Stimulated activated CD4-positive, alpha-beta T cell treated with anti-CD3 and anti-CD28 coated beads, Interleukin-1b, Interleukin-23, amount 100 ng/mL, for 4 hours (primary cell): ENCODE results near the gene CCDC24.

ENCODE experiments used
- DNase-seq, 2 donors: peaks; one replicate each; pipeline ENCODE4 v3.0.0-alpha.2; 2020; ENCODE audit warnings: low read depth in 2 of 2

CCDC24 gene

GRCh38 chr1:43980255-43981134, 10.9 kb upstream of the CCDC24 start:
- no peak for DNase-seq

DNA sequence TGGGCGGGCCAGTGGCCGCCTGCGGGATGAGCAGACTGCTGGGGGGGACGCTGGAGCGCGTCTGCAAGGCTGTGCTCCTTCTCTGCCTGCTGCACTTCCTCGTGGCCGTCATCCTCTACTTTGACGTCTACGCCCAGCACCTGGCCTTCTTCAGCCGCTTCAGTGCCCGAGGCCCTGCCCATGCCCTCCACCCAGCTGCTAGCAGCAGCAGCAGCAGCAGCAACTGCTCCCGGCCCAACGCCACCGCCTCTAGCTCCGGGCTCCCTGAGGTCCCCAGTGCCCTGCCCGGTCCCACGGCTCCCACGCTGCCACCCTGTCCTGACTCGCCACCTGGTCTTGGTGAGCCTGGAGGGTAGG, 10.3 kb upstream of the CCDC24 start:
- DNase-seq: no peak

- no peak for DNase-seq
Measured at GRCh38 chr1:43981636-43982035, 9.8 kb upstream of the CCDC24 start.

DNA sequence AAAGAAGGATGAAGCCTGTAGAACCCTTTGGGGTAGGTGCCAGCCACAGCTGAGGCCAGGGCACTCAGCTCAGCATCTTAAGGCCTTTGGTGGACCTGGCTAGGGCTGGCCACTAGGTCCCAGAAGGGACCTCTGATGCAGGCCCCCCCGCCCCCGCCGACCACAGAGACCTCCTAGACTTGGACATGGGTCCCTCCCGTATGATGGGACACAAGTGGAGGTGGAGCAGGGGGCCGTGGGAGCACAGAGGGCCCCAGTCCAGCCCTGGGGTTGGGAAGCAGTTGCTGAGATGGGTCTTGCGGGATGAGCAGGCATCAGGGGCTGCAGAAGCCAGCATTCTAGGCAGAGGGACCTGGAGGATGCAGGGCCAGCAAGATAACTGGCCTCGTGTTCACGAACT, 9.2 kb upstream of the CCDC24 start:
- DNase-seq: no peak

DNA sequence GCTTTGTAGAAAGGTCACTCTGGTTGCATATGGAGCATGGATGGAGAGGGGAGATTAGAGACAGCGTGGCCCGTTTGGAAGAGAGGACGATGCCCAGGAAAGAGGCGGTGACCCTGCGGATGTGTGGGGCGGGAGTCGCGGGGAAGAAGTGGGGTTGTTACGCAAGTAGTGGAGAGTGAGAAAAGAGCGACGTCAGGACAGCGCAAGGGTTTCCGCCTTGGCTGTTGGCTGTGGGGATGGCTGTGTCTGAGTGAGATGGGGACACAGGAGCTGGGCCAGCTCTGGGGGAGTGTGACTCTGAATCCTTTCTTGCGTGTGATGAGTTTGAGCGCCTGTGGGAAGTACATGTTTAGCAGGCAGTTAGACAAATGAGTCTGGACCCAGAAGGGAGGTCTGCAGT, 8.6 kb upstream of the CCDC24 start:
- no peak for DNase-seq

- DNase-seq: no peak
Measured at GRCh38 chr1:43983253-43983899, 8.0 kb upstream of the CCDC24 start.

- no peak for DNase-seq
Measured at GRCh38 chr1:43984855-43985254, 6.5 kb upstream of the CCDC24 start.

DNA sequence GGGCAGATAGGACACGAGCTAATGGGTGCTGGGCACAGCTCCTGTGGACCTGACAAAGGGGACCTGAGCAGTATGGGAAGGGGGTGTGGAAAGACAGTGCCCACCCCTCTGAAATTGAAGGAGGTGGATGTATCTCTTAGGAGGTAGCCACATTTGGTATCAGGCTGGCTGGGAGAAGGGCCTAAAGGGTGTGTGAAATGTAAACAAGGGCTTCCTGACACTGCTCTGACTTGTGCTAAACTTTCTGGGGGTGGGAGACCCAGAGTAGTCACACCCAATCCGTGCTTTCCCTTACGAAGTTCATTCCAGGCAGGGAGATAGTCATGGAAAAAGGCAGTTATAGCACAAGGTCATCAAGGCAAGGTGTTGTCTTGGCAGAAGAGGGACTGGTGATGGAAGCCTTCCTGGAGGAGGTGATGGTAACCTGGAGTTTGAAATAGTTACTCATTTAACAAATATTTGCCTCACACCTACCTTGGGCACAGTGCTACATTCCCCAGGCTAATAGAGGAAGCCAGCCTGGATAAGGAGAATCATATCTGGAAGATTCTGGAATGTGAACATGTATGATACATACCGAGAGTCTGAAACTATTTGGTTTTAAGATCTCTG, 5.3 kb upstream of the CCDC24 start:
- no peak for DNase-seq

- DNase-seq: no peak
Measured at GRCh38 chr1:43986712-43987111, 4.7 kb upstream of the CCDC24 start.

DNA sequence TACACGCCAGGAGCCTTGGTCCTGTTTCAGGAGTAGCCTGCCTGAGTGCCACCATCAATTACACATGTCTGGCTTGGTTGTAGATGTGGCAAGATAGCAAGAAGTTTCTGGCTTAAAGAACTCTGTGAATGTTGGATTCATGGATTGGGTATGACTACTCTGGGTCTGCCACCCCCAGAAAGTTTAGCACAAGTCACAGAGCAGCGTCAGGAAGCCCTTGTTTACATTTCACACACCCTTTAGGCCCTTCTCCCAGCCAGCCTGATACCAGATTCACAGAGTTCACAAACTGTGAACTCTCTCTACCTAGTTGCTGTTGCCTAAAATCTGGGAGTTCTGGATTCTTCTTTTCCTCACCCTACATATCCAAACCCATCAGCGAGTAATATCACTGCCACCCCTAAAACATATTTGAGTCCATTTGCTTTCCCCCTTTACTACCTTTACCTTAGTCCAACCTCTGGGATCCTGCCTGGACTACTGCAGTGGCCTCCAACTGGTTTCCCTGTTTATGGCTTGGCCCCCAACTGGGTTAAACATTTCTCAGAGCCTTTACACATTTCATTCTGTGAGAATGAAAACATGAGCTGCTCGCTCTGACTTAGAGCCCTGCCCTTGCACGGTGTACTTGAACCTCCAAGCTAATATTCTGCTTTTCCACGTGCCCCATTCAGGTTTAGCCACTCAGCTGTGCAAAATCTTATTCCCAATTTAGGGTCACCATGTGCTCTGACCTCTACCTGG, 4.1 kb upstream of the CCDC24 start:
- DNase-seq: no peak

DNA sequence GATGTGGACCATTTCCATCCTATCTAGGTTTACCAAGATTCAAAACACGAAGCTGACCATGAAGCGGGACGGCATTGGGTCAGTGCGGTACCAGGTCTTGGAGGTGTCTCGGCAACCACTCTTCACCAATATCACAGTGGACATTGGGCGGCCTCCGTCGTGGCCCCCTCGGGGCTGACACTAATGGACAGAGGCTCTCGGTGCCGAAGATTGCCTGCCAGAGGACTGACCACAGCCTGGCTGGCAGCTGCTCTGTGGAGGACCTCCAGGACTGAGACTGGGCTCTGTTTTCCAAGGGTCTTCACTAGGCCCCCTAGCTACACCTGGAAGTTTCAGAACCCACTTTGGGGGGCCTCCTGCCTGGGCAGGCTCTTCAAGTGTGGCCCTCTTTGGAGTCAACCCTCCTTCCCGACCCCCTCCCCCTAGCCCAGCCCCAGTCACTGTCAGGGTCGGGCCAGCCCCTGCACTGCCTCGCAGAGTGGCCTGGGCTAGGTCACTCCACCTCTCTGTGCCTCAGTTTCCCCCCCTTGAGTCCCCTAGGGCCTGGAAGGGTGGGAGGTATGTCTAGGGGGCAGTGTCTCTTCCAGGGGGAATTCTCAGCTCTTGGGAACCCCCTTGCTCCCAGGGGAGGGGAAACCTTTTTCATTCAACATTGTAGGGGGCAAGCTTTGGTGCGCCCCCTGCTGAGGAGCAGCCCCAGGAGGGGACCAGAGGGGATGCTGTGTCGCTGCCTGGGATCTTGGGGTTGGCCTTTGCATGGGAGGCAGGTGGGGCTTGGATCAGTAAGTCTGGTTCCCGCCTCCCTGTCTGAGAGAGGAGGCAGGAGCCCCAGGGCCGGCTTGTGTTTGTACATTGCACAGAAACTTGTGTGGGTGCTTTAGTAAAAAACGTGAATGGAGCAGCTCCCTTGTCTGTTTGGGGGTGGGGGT, 864 bp upstream of the CCDC24 start:
- DNase-seq: no peak

- no peak for DNase-seq
Measured at GRCh38 chr1:43991200-43991475, 261 bp upstream of the CCDC24 start.

GRCh38 chr1:43992232-43992995, 1.0 kb downstream of the CCDC24 start:
- DNase-seq: no peak

- no peak for DNase-seq
Measured at GRCh38 chr1:43993206-43993914, 2.0 kb downstream of the CCDC24 start.

DNA sequence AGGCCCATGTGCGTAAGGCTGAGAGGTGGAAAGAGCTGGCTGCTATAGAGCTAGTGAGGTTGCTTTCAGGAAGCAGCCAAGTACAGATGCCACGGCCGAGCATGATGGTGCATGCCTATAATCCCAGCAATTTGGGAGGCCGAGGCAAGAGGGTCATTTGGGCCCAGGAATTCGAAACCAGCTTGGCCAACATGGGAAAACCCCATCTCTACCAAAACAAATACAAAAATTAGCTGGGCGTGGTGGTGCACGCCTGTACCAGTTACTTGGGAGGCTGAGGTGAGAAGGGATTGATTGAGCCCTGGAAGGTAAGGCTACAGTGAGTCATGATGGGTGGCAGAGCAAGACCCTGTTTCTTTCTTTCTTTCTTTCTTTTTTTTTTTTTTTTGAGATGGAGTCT, 2.7 kb downstream of the CCDC24 start:
- no peak for DNase-seq

DNA sequence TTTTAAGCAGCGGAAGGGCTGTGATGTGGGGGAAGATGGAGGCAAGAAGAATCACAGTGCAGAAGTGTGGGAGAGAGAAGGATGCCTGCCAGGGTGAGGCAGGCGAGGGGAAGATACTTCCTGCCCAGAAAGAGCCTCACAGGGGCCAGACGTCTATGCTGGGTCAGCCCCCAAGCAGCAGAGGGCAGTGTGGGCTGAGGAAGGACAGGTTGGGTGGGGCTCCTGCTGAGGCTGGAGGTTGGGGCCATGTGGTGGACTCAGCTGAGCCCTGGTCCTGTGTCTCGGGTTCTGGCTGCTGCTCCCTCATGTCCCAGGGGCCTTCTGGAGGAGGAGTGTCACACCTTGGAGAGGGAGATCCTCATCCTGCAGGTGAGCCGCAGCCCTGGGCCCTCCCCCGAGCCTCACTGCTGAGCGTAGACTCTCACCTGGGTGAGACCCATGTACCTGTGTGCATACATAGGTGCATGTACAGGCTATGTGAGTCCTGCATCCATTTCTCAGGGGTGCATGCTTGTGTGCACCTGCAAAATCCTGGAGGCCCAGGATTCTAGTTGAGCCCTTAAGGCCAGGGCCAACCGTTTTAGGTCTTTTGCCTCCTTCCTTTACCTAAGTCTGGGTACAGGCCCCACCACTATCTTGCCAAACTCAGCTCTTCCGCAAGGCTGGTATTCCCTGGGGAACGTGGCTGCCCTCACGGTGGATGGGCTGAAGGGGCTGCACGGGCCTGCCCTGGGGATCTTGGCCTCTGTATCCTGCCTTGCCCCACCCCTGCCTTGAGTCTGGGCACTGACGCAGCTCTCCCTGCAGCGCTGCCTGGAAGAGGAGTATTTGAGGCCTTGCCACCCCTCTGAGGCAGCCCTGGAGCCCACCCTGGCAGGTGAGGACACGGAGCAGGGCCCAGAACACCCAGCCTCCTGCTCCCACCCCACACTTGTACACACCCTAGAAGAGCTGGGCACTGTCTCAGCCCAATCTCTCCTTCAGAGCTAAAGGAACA, 3.7 kb downstream of the CCDC24 start:
- DNase-seq: no peak

- DNase-seq: no peak
Measured at GRCh38 chr1:43995984-43996732, 4.8 kb downstream of the CCDC24 start.

GRCh38 chr1:43996733-43997115, 5.3 kb downstream of the CCDC24 start:
- no peak for DNase-seq
